ENCODE data around the gene ERRFI1. TPM values are rescaled to one million over a fixed set of nuclear protein-coding genes. Genes with fewer than 3 reads are reported as not detected.
"Not testable (repeated sequence)": the region's sequence is repeated elsewhere in the genome, so short reads cannot be mapped to it uniquely, and the experiment has no call there.

ERRFI1 gene
- total RNA-seq, 4 donors from 2014 or later: 10.0 to 101 (median 70.0) TPM

- Histone ChIP-seq H3K27me3 (no peaks in the 10 kb centered on the region), H3K27ac (peak overlapping the region; percentile 53 to 76 (median 64)), H3K4me1 (peaks cover 0 to 11% (median 5%) of the 10 kb centered on the region in 4 donors), H3K4me3 (no peak overlapping the region), H3K9me3 (no peaks in the 10 kb centered on the region), H3K36me3 (no peaks in the 10 kb centered on the region)
- TF ChIP-seq POLR2AphosphoS5 (IDR thresholded peaks at IDR 0.05) (peak; percentile 18 to 81 (median 73)), POLR2A (IDR thresholded peaks at IDR 0.05) (no peak), EP300 (IDR thresholded peaks at IDR 0.05; ENCODE audit: low read depth) (no peak)
- TF ChIP-seq, protein P1, sequence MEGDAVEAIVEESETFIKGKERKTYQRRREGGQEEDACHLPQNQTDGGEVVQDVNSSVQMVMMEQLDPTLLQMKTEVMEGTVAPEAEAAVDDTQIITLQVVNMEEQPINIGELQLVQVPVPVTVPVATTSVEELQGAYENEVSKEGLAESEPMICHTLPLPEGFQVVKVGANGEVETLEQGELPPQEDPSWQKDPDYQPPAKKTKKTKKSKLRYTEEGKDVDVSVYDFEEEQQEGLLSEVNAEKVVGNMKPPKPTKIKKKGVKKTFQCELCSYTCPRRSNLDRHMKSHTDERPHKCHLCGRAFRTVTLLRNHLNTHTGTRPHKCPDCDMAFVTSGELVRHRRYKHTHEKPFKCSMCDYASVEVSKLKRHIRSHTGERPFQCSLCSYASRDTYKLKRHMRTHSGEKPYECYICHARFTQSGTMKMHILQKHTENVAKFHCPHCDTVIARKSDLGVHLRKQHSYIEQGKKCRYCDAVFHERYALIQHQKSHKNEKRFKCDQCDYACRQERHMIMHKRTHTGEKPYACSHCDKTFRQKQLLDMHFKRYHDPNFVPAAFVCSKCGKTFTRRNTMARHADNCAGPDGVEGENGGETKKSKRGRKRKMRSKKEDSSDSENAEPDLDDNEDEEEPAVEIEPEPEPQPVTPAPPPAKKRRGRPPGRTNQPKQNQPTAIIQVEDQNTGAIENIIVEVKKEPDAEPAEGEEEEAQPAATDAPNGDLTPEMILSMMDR (IDR thresholded peaks at IDR 0.05): no peak
- in situ Hi-C loops (cut with MboI; ENCODE audit: low pct_ligation_motif_present in 1 of 4, low pct_unique_long_range_greater_than_20kb in 1 of 4, low sequenced_read_pairs in 3 of 4) (no loop called here), intact Hi-C loops (cut with DNase I; ENCODE audit: low total_unique reads) (no loop called here)
- no peak for DNase-seq
Observed at GRCh38 chr1:8061210-8061609, 35.1 kb upstream of the ERRFI1 start.

DNA sequence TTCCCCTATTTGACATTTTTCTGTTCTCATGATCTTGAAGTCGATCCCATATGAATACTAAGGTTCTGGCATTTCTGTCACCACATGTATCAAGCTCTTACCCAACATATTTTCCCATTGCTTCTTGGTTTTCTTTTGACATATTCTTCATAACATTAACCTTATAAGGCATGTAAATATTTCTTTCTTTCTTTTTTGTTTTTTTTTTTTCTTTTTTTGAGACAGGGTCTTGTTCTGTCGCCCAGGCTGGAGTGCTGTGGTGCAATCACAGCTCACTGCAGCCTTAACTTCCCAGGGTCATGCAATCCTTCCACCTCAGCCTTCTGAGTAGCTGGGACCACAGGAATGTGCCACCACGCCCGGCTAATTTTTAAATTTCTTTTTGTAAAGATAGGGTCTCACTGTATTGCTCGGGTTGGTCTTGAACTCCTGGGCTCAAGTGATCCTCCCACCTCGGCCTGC is 33.1 kb upstream of the ERRFI1 start:
- no peaks in the 10 kb centered on the region for H3K36me3 ChIP-seq
- TF ChIP-seq POLR2AphosphoS5 (IDR thresholded peaks at IDR 0.05): no peak
- TF ChIP-seq, protein P1 (IDR thresholded peaks at IDR 0.05): no peak
- no peak for TF ChIP-seq POLR2A (IDR thresholded peaks at IDR 0.05)
- no peak for TF ChIP-seq EP300 (IDR thresholded peaks at IDR 0.05; ENCODE audit: low read depth)
- H3K27me3 ChIP-seq: no peaks in the 10 kb centered on the region
- intact Hi-C loops (cut with DNase I; ENCODE audit: low total_unique reads) (loop anchor here (10.0 kb wide), 1 partner anchor 66 kb away; no protein-coding TSS in a partner anchor), in situ Hi-C loops (cut with MboI; ENCODE audit: low pct_ligation_motif_present in 1 of 4, low pct_unique_long_range_greater_than_20kb in 1 of 4, low sequenced_read_pairs in 3 of 4) (no loop called here)
- DNase-seq: no peak
- H3K4me3 ChIP-seq: no peak overlapping the region
- peak overlapping the region in 2 of 4 donors; percentile 11 to 53 for H3K27ac ChIP-seq
- H3K4me1 ChIP-seq: peaks cover 1 to 11% (median 5%) of the 10 kb centered on the region in 4 donors
- WGBS, 2 donors (ENCODE audit: low coverage in 1 of 2): 84 to 89% methylated on average over 3 to 6 of the region's 6 CpGs
- no peaks in the 10 kb centered on the region for H3K9me3 ChIP-seq

- H3K36me3 ChIP-seq; H3K27me3 ChIP-seq; DNase-seq; in situ Hi-C loops (cut with MboI; ENCODE audit: low pct_ligation_motif_present in 1 of 4, low pct_unique_long_range_greater_than_20kb in 1 of 4, low sequenced_read_pairs in 3 of 4); H3K9me3 ChIP-seq; H3K4me3 ChIP-seq; H3K27ac ChIP-seq: not testable (repeated sequence)
- 97% methylated on average over 7 of the region's 7 CpGs for WGBS, 2 donors (ENCODE audit: low coverage in 1 of 2)
- H3K4me1 ChIP-seq: peaks cover 3 to 17% (median 6%) of the 10 kb centered on the region in 4 donors
- intact Hi-C loops (cut with DNase I; ENCODE audit: low total_unique reads): loop anchor here (10.0 kb wide), 1 partner anchor 67 kb away; no protein-coding TSS in a partner anchor
Observed at GRCh38 chr1:8057779-8058178, 31.7 kb upstream of the ERRFI1 start.

DNA sequence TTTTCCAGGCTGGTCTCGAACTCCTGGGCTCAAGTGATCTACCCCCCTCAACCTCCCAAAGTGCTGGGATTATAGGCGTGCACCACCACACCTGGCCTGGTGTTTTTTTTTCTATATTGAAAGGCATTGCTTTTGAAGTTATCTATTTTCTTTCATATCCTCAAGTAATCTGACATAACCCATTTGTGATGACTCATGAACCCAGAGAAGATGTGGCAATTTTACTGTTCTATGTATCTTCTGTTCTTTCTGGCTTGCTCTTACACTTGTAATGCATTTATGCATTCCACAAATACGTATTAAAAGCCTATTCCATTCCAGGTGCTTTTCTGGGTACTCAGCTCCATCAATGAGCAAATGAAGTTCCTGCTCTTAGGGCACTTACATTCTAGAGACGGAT is 29.9 kb upstream of the ERRFI1 start:
- DNase-seq: no peak
- Histone ChIP-seq H3K4me1 (peaks cover under 1 to 9% (median 3%) of the 10 kb centered on the region in 4 donors), H3K27ac (peak overlapping the region in 1 of 4 donors; percentile 33), H3K36me3 (no peaks in the 10 kb centered on the region), H3K27me3 (no peaks in the 10 kb centered on the region), H3K4me3 (no peak overlapping the region), H3K9me3 (no peaks in the 10 kb centered on the region)
- intact Hi-C loops (cut with DNase I; ENCODE audit: low total_unique reads): loop anchor here (10.0 kb wide), 1 partner anchor 69 kb away; no protein-coding TSS in a partner anchor
- TF ChIP-seq POLR2AphosphoS5 (IDR thresholded peaks at IDR 0.05): no peak
- TF ChIP-seq, protein P1 (IDR thresholded peaks at IDR 0.05): no peak
- TF ChIP-seq EP300 (IDR thresholded peaks at IDR 0.05; ENCODE audit: low read depth): no peak
- no peak for TF ChIP-seq POLR2A (IDR thresholded peaks at IDR 0.05)
- 68 to 78% methylated on average over 4 of the region's 4 CpGs for WGBS, 2 donors (ENCODE audit: low coverage in 1 of 2)
- in situ Hi-C loops (cut with MboI; ENCODE audit: low pct_ligation_motif_present in 1 of 4, low pct_unique_long_range_greater_than_20kb in 1 of 4, low sequenced_read_pairs in 3 of 4): no loop called here
